ENCODE results near the gene OXSM.

The OXSM gene

DNA sequence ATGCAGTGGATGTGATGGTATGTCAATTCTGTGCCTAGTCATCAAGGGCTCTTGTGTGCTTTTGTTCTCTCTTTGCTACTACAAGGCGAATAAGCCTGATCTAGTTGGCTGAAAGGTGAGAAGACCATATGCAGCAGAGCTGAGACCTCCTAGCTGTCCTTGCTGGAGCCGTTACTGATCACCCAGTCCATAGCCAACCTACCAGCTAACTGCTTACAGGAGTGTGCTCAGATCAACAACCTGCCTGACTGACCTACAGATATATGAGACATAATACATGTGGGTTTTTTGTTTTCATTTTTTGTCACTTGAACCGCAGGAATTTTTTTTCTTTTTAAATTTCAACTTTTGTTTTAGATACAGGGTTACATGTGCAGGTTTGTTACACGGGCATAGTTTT is 22.8 kb downstream of the OXSM start:
- no peak for DNase-seq

- DNase-seq, result no peak
Measured at GRCh38 chr3:25817107-25817506, 27.2 kb downstream of the OXSM start.

- no peak for DNase-seq
Measured at GRCh38 chr3:25817638-25818037, 27.7 kb downstream of the OXSM start.

DNA sequence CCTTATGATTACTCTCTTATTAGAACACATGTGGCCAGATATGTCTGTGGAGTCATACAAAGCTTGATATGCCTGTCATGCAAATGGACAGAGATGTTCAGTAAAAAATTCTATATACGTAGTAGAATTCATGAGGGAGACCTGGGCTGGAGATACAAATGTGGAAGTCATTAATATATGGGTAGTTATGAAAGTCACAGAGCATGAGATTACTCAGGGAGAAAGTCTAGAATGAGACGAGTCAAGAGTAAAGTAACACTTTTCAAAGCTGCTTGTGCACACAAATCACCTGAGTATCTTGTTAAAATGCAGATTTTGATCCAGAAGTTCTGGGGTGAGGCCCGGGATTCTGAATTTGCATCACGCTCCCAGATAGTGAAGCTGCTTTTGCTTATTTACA is 28.4 kb downstream of the OXSM start:
- DNase-seq, result no peak

DNA sequence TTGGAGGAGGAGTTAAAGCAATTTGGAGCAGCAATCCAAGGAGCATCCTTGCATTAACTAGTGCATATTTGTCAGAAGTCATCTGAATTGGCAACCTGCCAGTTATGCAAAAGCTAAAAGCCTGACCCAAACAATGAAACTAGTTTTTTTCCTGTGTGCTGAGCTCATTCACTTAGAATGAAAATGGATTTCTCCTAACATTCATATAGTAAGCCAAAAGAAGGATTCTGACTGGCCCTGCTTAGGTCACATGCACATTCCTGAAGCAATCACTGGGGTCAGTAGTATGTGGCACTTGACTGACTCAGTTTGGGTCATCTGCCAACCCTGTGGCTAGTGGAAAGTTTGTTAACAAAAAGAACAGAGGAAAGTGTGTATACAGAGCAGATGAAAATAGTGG is 30.5 kb downstream of the OXSM start:
- no peak for DNase-seq

- DNase-seq, result no peak
Measured at GRCh38 chr3:25820816-25821486, 31.1 kb downstream of the OXSM start.

DNA sequence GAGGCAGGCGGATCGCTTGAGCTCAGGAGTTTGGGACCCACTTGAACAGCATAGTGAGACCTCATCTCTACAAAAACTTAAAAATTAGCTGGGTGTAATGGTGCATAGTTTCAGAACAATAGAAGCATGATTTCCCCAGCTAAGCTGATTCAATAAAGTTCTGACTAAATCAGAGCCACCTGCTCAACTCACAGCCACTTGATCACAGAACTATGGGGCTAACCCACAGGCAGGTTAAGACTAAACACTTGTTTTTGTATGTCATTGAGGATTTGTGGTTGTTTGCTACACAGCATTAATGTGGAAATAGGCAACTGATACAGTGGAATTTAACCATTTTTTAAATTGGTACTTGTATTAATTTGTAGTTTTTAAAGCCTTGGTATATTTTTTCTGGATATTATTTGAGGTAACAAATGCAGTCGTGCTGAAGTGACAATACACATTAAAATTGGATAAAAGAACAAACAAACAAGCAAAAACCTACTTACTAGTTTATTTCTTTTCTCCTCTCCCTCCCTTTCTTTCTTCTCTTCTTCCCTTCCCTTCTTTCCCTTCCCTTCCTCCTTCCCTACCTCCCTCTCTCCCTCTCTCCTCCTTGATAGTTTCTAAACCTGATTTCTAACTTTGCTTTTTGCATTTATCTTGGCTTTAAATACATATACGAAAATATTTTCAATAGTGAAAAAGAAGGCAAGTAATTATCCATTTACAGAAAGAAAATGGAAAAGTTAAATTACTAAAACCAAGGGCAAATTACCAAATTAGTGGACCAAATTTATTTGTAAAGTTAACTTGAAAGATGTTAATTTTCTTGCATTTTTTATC is 32.1 kb downstream of the OXSM start:
- no peak for DNase-seq

GRCh38 chr3:25823314-25823713 is 33.4 kb downstream of the OXSM start:
- DNase-seq, result no peak

DNA sequence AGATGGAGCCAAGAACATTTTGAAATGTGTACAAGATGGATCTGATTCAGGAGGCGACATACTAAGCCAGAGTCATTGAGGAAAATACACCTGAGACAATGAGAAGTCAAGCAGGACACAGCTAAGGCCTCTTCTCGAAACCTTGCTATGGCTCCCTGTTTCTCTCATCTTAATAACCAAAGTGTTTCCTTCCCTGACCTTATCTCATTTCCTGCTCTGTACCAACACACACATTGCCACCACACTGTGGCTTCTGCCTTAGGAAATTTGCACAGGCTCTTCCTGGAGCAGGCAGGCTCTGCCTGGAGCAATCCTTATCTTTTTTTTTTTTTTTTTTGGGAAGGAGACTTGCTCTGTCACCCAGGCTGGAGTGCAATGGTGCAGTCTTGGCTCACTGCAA is 36.6 kb downstream of the OXSM start:
- no peak for DNase-seq

DNA sequence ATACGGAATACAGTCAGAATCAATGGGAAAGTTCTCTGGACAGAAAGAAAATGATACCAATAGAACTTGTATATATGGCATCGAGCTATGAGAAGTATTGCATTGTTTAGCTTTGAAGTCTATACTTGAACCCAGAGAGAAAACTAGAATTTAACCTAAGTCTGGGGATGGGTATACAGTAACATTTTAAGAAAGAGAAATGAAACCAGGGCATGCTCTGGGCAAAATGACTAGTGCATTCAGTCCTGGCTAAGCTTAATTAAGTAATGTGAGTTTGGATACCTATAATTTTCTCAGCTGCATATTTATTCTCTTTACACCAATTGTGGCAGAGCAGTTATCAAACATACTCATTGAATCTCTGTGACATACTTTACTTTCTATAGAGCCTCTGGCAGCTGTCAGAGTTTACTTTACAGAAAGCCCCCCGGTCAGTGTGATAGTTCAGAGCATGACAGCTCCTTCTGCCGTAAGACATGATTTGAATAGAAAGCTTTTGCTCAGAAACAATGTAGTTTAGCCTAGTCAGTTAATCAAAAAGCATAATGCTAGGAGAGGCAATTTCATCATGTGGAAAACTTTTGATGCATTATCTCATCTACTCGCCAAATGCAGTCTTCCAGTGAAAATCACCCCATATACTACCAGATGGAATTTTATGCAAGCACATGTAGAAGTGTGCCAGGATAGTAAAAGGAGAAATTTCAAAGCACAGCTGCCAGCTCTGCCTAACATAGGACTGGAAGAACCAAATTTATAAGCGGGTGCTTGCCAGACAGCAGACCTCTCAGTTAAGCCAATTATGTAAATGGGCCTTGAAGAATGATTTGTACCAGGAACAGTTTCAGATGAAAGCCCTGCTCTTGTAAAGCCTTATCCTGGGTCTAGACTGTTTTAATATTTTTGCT is 40.7 kb downstream of the OXSM start:
- no peak for DNase-seq

- DNase-seq, result no peak
Measured at GRCh38 chr3:25831578-25831977, 41.7 kb downstream of the OXSM start.

DNA sequence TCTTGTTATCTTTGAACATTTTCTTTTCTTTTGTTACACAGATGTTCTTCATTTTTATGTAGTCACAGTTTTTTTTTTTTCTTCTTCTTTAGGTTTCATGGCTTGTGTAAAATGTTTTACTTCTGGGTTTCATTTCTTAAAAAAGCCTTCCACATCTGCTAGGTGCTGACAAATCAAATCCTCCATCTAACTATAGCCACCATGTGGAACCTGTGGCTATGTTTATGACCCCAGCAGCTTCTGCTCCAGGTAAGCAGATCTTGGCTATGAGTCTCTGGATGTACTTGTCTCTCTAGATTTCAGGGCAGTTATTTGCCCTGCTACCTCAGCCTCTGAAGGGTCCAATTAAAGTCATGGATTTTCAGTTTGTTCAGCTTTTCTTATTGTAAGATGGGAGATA is 44.5 kb downstream of the OXSM start:
- DNase-seq, result no peak

DNA sequence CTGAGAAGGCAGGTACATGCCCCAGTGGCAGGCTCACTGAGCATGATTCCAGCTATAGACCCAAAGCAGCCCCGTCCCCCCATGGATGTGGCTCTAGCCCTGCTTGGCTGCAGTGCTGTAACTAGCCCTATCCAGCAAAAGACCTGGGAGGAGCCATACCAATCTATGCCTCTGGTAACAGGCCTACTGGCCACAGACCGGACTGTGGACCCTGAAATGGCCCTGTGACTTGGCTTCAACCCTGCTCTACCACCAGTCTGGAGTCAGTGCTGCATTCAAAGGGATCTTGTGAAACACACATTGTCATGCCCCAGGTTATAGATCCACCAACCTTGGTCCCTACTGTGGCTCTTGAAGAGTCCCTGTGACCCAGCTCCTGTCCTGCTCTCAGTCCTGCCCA is 46.7 kb downstream of the OXSM start:
- DNase-seq, result no peak

GRCh38 chr3:25837038-25837437 is 47.1 kb downstream of the OXSM start:
- DNase-seq, result no peak

GRCh38 chr3:25840099-25840498 is 50.2 kb downstream of the OXSM start:
- no peak for DNase-seq

DNA sequence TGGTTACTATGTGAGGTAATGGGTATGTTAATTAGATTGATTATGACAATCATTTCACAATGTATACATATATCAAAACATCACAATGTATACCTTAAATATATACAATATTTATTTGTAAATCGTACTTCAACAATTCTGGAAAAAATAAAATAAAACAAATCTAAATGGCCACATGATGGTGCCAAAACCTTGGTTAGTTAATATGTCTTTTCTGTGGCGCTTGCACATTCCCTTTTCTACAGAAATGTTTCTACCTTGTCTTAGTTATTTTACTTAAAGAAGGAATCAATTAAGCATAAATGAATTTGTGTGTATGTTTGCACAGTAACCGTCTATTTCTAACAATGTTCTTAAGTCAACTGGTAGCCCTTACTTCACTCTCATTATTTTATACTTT is 53.4 kb downstream of the OXSM start:
- DNase-seq, result no peak
